ENCODE results near the gene HOMER2. TPM values are rescaled to one million over a fixed set of nuclear protein-coding genes. Genes with fewer than 3 reads are reported as not detected.
A peak's percentile ranks its signal among the peaks of the same experiment; 100 is the strongest.

The HOMER2 gene
- total RNA-seq, 4 donors from 2014 or later = 81.4 to 120 (median 99.2) TPM

DNA sequence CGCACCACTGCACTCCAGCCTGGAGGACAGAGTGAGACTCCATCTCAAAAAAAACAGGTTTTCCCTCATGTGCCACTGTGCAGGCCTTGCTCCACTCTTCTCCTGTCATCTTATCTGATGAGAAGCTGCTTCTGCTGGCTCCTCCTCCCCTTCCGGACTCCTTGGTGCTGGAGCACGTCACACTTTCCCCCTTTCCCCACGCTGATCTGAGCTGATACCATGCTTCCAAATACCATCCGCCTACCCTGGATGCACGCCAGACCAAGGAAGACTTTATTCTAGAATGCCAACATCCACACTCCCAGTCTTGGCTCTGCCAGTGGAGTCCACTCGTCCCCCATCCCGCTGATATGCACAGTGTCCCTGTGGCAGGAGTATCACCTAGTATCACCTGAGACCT is 31.3 kb downstream of the HOMER2 start:
- DNase-seq (ENCODE audit: low spot score in 2 of 2) = no peak
- no peak overlapping the region for H3K4me3 ChIP-seq
- no peaks in the 10 kb centered on the region for H3K36me3 ChIP-seq
- no peak for TF ChIP-seq EP300 (IDR thresholded peaks at IDR 0.05)
- TF ChIP-seq POLR2A (IDR thresholded peaks at IDR 0.05) = no peak
- TF ChIP-seq, protein P1, sequence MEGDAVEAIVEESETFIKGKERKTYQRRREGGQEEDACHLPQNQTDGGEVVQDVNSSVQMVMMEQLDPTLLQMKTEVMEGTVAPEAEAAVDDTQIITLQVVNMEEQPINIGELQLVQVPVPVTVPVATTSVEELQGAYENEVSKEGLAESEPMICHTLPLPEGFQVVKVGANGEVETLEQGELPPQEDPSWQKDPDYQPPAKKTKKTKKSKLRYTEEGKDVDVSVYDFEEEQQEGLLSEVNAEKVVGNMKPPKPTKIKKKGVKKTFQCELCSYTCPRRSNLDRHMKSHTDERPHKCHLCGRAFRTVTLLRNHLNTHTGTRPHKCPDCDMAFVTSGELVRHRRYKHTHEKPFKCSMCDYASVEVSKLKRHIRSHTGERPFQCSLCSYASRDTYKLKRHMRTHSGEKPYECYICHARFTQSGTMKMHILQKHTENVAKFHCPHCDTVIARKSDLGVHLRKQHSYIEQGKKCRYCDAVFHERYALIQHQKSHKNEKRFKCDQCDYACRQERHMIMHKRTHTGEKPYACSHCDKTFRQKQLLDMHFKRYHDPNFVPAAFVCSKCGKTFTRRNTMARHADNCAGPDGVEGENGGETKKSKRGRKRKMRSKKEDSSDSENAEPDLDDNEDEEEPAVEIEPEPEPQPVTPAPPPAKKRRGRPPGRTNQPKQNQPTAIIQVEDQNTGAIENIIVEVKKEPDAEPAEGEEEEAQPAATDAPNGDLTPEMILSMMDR (IDR thresholded peaks at IDR 0.05) = no peak
- TF ChIP-seq POLR2AphosphoS5 (IDR thresholded peaks at IDR 0.05) = no peak
- H3K27ac ChIP-seq = peak overlapping the region; percentile 58
- H3K9me3 ChIP-seq = no peaks in the 10 kb centered on the region
- H3K27me3 ChIP-seq = no peaks in the 10 kb centered on the region
- H3K4me1 ChIP-seq = peaks cover 12% of the 10 kb centered on the region
- 67% methylated on average over 8 of the region's 8 CpGs for WGBS

DNA sequence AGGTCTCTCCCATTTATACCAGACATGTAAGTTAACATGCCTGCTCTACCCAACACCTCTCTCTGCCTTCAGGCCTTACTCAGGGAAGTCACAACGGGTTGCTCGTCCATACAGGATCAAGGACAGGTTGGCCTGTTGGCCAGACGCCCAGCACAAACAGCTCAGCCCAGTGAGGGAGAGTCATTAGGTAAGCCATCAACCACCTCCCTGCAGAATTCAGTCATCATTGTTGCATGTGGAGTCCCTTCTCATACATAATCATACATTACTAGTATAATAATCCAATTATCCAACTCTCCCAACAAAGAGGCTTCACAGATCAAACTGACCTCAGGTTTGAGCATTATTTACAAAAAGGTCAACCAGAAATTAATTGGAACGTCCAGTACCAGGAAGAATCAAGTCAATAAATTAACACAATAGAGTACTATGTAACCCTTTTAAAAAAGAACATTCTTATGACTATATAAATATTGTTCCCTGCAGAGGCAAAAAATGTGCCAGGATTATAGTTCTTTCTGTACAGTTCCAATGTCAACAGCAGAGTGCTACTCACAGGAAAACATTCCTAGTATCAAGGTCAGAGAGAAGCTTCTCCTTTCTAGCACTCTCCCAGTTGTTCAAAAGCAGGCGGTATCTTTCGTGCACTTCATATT is 33.2 kb downstream of the HOMER2 start:
- H3K27ac ChIP-seq = peak overlapping the region; percentile 80
- H3K4me1 ChIP-seq = peaks cover 12% of the 10 kb centered on the region
- peak in 1 of 2 donors; percentile 76 for DNase-seq (ENCODE audit: low spot score in 2 of 2)

DNA sequence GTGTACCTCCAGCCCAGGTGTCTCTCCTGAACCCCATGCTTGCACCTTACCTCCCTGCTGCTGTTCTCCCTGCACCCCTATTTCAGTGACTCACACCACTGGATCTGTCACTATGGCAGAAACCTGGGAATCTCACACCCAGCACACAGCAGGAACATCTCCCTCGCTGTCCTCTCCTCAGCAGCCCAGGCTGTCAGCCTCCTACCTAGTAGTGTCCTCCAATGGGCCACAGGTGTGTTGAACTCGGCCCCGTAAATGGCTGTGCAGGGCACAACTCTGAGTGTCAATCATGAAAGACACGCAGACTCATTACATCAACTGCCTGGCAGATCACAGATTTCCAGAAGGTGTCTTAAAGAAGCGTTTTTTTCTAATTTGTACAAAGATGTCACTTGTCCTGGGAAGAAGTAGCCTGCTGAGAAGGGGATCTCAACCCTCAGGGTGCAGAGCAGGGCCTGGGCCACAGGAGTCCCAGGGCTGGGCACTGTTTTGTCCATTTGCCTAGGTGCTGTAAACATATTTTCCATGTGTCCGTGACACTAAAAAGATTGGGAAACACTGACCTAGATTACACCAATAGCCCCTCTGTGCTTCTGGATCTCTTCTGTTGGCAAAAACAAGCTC is 33.8 kb downstream of the HOMER2 start:
- no peaks in the 10 kb centered on the region for H3K36me3 ChIP-seq
- no peaks in the 10 kb centered on the region for H3K9me3 ChIP-seq
- TF ChIP-seq POLR2A (IDR thresholded peaks at IDR 0.05) (no peak), POLR2AphosphoS5 (IDR thresholded peaks at IDR 0.05) (no peak), EP300 (IDR thresholded peaks at IDR 0.05) (no peak)
- TF ChIP-seq, protein P1 (IDR thresholded peaks at IDR 0.05) = no peak
- 90% methylated on average over 6 of the region's 6 CpGs for WGBS
- H3K27ac ChIP-seq = peak overlapping the region; percentile 80
- H3K4me3 ChIP-seq = no peak overlapping the region
- H3K4me1 ChIP-seq = peaks cover 12% of the 10 kb centered on the region
- no peaks in the 10 kb centered on the region for H3K27me3 ChIP-seq
- no peak for DNase-seq (ENCODE audit: low spot score in 2 of 2)

More for the DNA sequence above, 33.2 kb downstream of the HOMER2 start:
- WGBS = 67% methylated on average over 6 of the region's 6 CpGs
- TF ChIP-seq, protein P1 (IDR thresholded peaks at IDR 0.05) = no peak
- TF ChIP-seq POLR2A (IDR thresholded peaks at IDR 0.05) = no peak
- TF ChIP-seq EP300 (IDR thresholded peaks at IDR 0.05) = no peak
- no peak for TF ChIP-seq POLR2AphosphoS5 (IDR thresholded peaks at IDR 0.05)
- Histone ChIP-seq H3K36me3 (no peaks in the 10 kb centered on the region), H3K27me3 (no peaks in the 10 kb centered on the region), H3K4me3 (no peak overlapping the region), H3K9me3 (no peaks in the 10 kb centered on the region)

DNA sequence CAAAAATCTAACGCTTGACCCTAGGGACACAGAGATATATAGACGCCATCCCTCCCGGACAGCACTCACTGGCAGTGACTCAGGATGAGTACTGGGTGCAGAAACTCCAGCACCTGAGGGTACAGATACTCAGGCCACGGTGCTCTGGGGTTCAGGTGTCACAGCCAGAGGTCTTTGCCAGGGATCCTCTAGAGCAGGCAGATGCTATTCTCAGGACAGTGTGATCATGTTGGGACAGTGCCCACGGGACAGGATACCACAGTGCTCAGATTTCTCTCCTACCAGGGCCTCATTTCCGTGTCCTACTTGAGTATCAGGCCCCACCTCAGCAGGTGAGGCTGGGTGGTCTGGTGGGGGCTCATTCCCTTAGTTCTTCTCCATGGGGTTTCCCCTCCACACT is 34.4 kb downstream of the HOMER2 start:
- Histone ChIP-seq H3K4me3 (no peak overlapping the region), H3K36me3 (no peaks in the 10 kb centered on the region), H3K9me3 (no peaks in the 10 kb centered on the region), H3K27me3 (no peaks in the 10 kb centered on the region), H3K27ac (peak overlapping the region; percentile 80), H3K4me1 (peaks cover 12% of the 10 kb centered on the region)
- 85% methylated on average over 4 of the region's 6 CpGs for WGBS
- DNase-seq (ENCODE audit: low spot score in 2 of 2) = no peak
- TF ChIP-seq EP300 (IDR thresholded peaks at IDR 0.05) (no peak), POLR2A (IDR thresholded peaks at IDR 0.05) (no peak), POLR2AphosphoS5 (IDR thresholded peaks at IDR 0.05) (no peak)
- TF ChIP-seq, protein P1 (IDR thresholded peaks at IDR 0.05) = no peak

DNA sequence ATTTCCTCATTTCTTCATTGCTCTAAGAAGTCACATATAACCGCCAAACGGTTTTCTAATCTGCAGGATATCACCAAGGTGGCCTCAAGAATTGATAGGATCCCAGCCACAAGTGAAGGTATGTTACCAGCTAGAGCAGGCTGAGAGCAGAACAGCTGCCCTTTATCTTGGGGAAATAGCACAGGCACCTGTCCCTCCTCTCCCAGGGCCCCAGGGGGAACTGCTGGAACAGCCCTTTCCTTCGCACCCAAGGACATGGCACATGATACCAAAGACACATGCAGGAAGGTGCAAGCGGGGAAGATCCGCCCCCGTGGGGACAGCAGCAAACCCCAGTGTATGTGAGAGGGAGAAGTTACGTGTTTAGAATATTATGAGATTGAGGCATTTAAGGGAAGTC is 35.3 kb downstream of the HOMER2 start:
- Histone ChIP-seq H3K27ac (peak overlapping the region; percentile 42), H3K27me3 (no peaks in the 10 kb centered on the region), H3K9me3 (no peaks in the 10 kb centered on the region), H3K36me3 (no peaks in the 10 kb centered on the region), H3K4me3 (no peak overlapping the region), H3K4me1 (peaks cover 12% of the 10 kb centered on the region)
- 71% methylated on average over 7 of the region's 7 CpGs for WGBS
- TF ChIP-seq POLR2AphosphoS5 (IDR thresholded peaks at IDR 0.05) (no peak), POLR2A (IDR thresholded peaks at IDR 0.05) (no peak), EP300 (IDR thresholded peaks at IDR 0.05) (no peak)
- TF ChIP-seq, protein P1 (IDR thresholded peaks at IDR 0.05) = no peak
- DNase-seq (ENCODE audit: low spot score in 2 of 2) = no peak

Measured in suprapubic skin (tissue), 4 donors.